NB4 (cell line): ENCODE data around the gene ADAMTS13.

ENCODE experiments used
- CTCF ChIP-seq: IDR thresholded peaks from one replicate; pipeline ENCODE4 v1.5.1; 2012; ENCODE audit warnings: low read depth, low read length
- MAX ChIP-seq: IDR thresholded peaks from 2 replicates; pipeline ENCODE4 v1.6.1; 2011; ENCODE audit warnings: low read depth, low read length
- MYC ChIP-seq: IDR thresholded peaks from 2 replicates; pipeline ENCODE4 v1.6.1; 2011; ENCODE audit warnings: low read depth, low read length
- POLR2A ChIP-seq: IDR thresholded peaks from 2 replicates; pipeline ENCODE4 v1.6.1; 2011; ENCODE audit warnings: mild to moderate bottlenecking; ENCODE audit not compliant: insufficient read length; ENCODE audit errors: extremely low read depth

DNA sequence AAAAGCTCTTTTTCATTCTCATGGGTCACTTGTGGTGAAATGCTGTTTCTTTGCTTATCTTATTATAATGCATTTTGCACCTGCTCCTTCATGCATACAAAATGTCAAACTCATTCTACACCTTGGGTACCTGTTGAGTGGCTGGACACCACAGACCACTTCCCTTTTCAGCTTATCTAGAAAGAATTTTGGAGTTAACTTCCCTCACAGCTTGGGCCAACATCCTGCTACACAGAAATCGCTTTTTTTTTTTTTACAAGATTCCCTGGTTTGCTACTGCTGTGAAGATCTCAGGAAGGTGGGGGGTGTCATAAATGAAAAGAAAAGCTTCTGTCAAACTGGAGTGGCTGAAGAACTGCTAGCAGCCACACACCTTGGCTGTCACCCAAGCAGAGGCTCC lies 7.0 kb upstream of the ADAMTS13 start:
- no peak for TF ChIP-seq CTCF
- TF ChIP-seq POLR2A, result no peak
- no peak for TF ChIP-seq MAX
- no peak for TF ChIP-seq MYC
